Measurements from ENCODE around the gene GJB6. TPM values are rescaled to one million over a fixed set of nuclear protein-coding genes. Genes with fewer than 3 reads are reported as not detected.
A peak's percentile ranks its signal among the peaks of the same experiment; 100 is the strongest.

GJB6 gene
- total RNA-seq, 1 donor from 2014 or later = not detected

- peak overlapping the region in 1 of 3 donors; percentile 13 for H3K4me3 ChIP-seq (ENCODE audit: low read length in 3 of 3)
- H3K36me3 ChIP-seq (ENCODE audit: control insufficient read depth in 3 of 3, insufficient read depth in 3 of 3, low read length in 3 of 3) = no peaks in the 10 kb centered on the region
- peaks cover 30 to 45% (median 38%) of the 10 kb centered on the region in 3 donors for H3K27me3 ChIP-seq (ENCODE audit: control insufficient read depth in 3 of 3, insufficient read depth in 3 of 3, low read length in 3 of 3)
Measured at GRCh38 chr13:20177049-20177831, 54.9 kb downstream of the GJB6 start.

GRCh38 chr13:20175907-20176652 lies 56.0 kb downstream of the GJB6 start:
- no peak overlapping the region for H3K4me3 ChIP-seq (ENCODE audit: low read length in 3 of 3)
- no peaks in the 10 kb centered on the region for H3K36me3 ChIP-seq (ENCODE audit: control insufficient read depth in 3 of 3, insufficient read depth in 3 of 3, low read length in 3 of 3)
- H3K27me3 ChIP-seq (ENCODE audit: control insufficient read depth in 3 of 3, insufficient read depth in 3 of 3, low read length in 3 of 3) = peaks cover 30 to 45% (median 38%) of the 10 kb centered on the region in 3 donors
- H3K9me3 ChIP-seq (ENCODE audit: control insufficient read depth in 3 of 3, low read length in 3 of 3) = no peaks in the 10 kb centered on the region
- H3K4me1 ChIP-seq (ENCODE audit: control insufficient read depth in 3 of 3, insufficient read depth in 3 of 3, low read length in 3 of 3) = peaks cover 0 to 4% (median 2%) of the 10 kb centered on the region in 3 donors
- H3K27ac ChIP-seq (ENCODE audit: low read depth, low read length) = no peak overlapping the region
- no peak overlapping the region for H3K9ac ChIP-seq (ENCODE audit: low read depth in 1 of 3, low read length in 3 of 3)

More at GRCh38 chr13:20177049-20177831, 54.9 kb downstream of the GJB6 start:
- Histone ChIP-seq H3K27ac (ENCODE audit: low read depth, low read length) (no peak overlapping the region), H3K9ac (ENCODE audit: low read depth in 1 of 3, low read length in 3 of 3) (peak overlapping the region in 1 of 3 donors; percentile 45), H3K4me1 (ENCODE audit: control insufficient read depth in 3 of 3, insufficient read depth in 3 of 3, low read length in 3 of 3) (peaks cover 0 to 4% (median 2%) of the 10 kb centered on the region in 3 donors), H3K9me3 (ENCODE audit: control insufficient read depth in 3 of 3, low read length in 3 of 3) (no peaks in the 10 kb centered on the region)

- no peaks in the 10 kb centered on the region for H3K36me3 ChIP-seq (ENCODE audit: control insufficient read depth in 3 of 3, insufficient read depth in 3 of 3, low read length in 3 of 3)
- H3K9ac ChIP-seq (ENCODE audit: low read depth in 1 of 3, low read length in 3 of 3) = no peak overlapping the region
- H3K27ac ChIP-seq (ENCODE audit: low read depth, low read length) = no peak overlapping the region
- H3K27me3 ChIP-seq (ENCODE audit: control insufficient read depth in 3 of 3, insufficient read depth in 3 of 3, low read length in 3 of 3) = peaks cover 32 to 45% (median 41%) of the 10 kb centered on the region in 3 donors
- peaks cover 0 to 4% (median 2%) of the 10 kb centered on the region in 3 donors for H3K4me1 ChIP-seq (ENCODE audit: control insufficient read depth in 3 of 3, insufficient read depth in 3 of 3, low read length in 3 of 3)
- H3K9me3 ChIP-seq (ENCODE audit: control insufficient read depth in 3 of 3, low read length in 3 of 3) = no peaks in the 10 kb centered on the region
- H3K4me3 ChIP-seq (ENCODE audit: low read length in 3 of 3) = no peak overlapping the region
Measured at GRCh38 chr13:20175406-20175794, 56.7 kb downstream of the GJB6 start.

GRCh38 chr13:20174656-20175405 lies 57.3 kb downstream of the GJB6 start:
- peaks cover 0 to 4% (median 2%) of the 10 kb centered on the region in 3 donors for H3K4me1 ChIP-seq (ENCODE audit: control insufficient read depth in 3 of 3, insufficient read depth in 3 of 3, low read length in 3 of 3)
- no peak overlapping the region for H3K9ac ChIP-seq (ENCODE audit: low read depth in 1 of 3, low read length in 3 of 3)
- H3K27me3 ChIP-seq (ENCODE audit: control insufficient read depth in 3 of 3, insufficient read depth in 3 of 3, low read length in 3 of 3) = peaks cover 34 to 47% (median 46%) of the 10 kb centered on the region in 3 donors

GRCh38 chr13:20173116-20173746 lies 58.9 kb downstream of the GJB6 start:
- Histone ChIP-seq H3K4me3 (ENCODE audit: low read length in 3 of 3) (no peak overlapping the region), H3K9me3 (ENCODE audit: control insufficient read depth in 3 of 3, low read length in 3 of 3) (no peaks in the 10 kb centered on the region), H3K36me3 (ENCODE audit: control insufficient read depth in 3 of 3, insufficient read depth in 3 of 3, low read length in 3 of 3) (no peaks in the 10 kb centered on the region), H3K27ac (ENCODE audit: low read depth, low read length) (no peak overlapping the region), H3K4me1 (ENCODE audit: control insufficient read depth in 3 of 3, insufficient read depth in 3 of 3, low read length in 3 of 3) (peaks cover 0 to 4% (median 2%) of the 10 kb centered on the region in 3 donors), H3K27me3 (ENCODE audit: control insufficient read depth in 3 of 3, insufficient read depth in 3 of 3, low read length in 3 of 3) (peaks cover 33 to 44% (median 42%) of the 10 kb centered on the region in 3 donors), H3K9ac (ENCODE audit: low read depth in 1 of 3, low read length in 3 of 3) (no peak overlapping the region)

More at GRCh38 chr13:20174656-20175405, 57.3 kb downstream of the GJB6 start:
- Histone ChIP-seq H3K9me3 (ENCODE audit: control insufficient read depth in 3 of 3, low read length in 3 of 3) (no peaks in the 10 kb centered on the region), H3K4me3 (ENCODE audit: low read length in 3 of 3) (no peak overlapping the region), H3K36me3 (ENCODE audit: control insufficient read depth in 3 of 3, insufficient read depth in 3 of 3, low read length in 3 of 3) (no peaks in the 10 kb centered on the region), H3K27ac (ENCODE audit: low read depth, low read length) (no peak overlapping the region)

Other genes with a start within 250 kb of the GJB6 start
- gene GJA3, start 71.3 kb downstream of the GJB6 start, total RNA-seq = 2.1 TPM
- 1.0 TPM for gene GJB2, start 39.4 kb downstream of the GJB6 start, total RNA-seq